ENCODE measurements around the gene ENPP5.

GRCh38 chr6:46204880-46205650 is 34.3 kb upstream of the ENPP5 start:
- TF ChIP-seq CTCF (optimal IDR thresholded peaks at IDR 0.05 in 1 of 3, IDR thresholded peaks at IDR 0.05 in 1 of 3, conservative IDR thresholded peaks at IDR 0.05 in 1 of 3; ENCODE audit: extremely low read depth in 1 of 3, insufficient read depth in 2 of 3, low read length in 3 of 3): no peak
- no peak for TF ChIP-seq EZH2 (IDR thresholded peaks at IDR 0.05; ENCODE audit: low read length)
